Measurements from ENCODE around the gene THADA.
"Not testable (repeated sequence)": the region's sequence is repeated elsewhere in the genome, so short reads cannot be mapped to it uniquely, and the experiment has no call there.

THADA gene

DNA sequence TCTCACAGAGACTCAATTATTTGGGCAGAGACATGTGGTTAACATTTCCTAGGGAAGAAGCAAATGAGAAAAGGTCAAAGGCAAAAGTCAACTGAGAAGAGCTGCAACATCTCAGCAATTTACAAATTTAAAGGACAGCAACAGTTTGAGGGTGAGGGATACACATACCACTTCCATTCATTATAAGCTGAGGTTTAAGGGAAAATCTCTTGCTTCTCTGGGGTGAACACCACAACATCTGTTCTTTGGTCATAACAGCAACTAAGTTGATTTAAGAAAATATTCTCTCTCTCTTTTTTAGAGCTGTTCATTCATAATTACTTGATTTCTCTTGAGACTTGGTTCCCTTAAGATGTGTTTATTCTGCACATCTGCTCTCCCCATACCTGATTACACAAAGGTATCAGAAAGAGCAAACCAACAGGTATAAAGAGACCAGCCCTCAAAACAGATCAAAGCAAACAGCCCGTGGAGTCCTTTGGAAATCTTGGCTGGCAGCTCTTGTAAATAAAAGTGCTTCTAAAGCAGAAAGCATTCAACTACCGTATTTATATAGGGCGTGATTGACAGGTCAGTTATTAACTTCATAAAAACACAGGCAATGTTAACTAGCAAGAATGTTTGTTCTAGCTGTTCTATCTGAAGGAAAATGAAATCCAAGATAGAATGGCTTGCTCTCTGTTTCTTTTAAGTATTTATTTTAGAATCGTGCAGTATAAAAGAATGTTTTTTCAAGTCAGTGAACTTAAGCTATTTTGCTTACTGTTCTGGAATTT, 132.8 kb downstream of the THADA start:
- DNase-seq: no peak

GRCh38 chr2:43461453-43462073, 134.3 kb downstream of the THADA start:
- no peak for DNase-seq

GRCh38 chr2:43460611-43461365, 135.1 kb downstream of the THADA start:
- DNase-seq: no peak

GRCh38 chr2:43460174-43460546, 135.7 kb downstream of the THADA start:
- no peak for DNase-seq

GRCh38 chr2:43459446-43460173, 136.2 kb downstream of the THADA start:
- DNase-seq: peak in 1 of 2 donors; percentile 36

DNA sequence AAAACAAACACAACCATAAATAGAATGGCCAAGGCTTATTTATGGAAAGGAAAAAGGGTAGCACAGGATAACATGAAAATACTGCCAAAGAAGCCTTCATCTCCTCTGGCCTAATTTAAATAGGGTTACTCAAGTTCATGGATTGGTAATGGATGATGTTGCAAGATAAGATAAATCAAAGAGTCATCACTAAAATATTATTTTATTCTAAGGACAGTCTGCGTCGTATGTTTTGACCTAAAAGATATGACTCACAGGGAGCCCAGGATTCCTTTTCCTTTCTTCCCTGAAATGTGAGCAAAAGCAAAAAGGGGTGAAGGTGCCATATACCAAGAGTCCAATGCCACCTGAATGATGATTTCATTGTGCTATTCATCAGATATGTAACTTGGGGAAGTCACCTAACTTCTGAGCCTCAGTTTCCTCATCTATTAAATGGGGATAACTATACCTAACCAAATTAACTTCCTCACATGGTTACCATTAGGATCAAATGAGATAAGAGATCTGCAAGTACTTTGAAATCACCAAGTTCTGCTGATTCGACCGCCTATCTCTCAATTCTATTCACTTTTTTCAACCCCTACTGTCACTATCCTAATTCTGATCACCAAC, 137.7 kb downstream of the THADA start:
- no peak for DNase-seq

GRCh38 chr2:43455731-43456642, 139.9 kb downstream of the THADA start:
- DNase-seq: peak in 1 of 2 donors; percentile 43

GRCh38 chr2:43455296-43455695, 140.5 kb downstream of the THADA start:
- DNase-seq: no peak

GRCh38 chr2:43454791-43455190, 141.0 kb downstream of the THADA start:
- no peak for DNase-seq

- DNase-seq: no peak
These were observed 142.4 kb downstream of the THADA start for GRCh38 chr2:43453179-43454170.

- no peak for DNase-seq
These were observed 143.5 kb downstream of the THADA start for GRCh38 chr2:43452318-43452731.

GRCh38 chr2:43450617-43451016, 145.2 kb downstream of the THADA start:
- no peak for DNase-seq

DNA sequence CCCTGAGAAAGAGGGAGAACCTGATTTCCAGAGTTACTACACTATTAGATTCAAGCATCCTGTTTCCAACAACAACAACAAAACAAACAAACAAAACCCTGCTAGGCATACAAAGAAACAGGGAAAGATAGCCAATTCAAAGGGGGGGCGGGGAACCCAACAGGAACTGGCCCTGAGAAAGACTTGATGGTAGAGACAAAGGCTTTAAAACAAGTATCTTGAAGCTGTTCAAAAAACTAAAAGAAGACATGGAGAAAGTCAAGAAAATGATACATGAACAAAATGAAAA, 147.1 kb downstream of the THADA start:
- DNase-seq: no peak

GRCh38 chr2:43448011-43448821, 147.6 kb downstream of the THADA start:
- no peak for DNase-seq

- DNase-seq: not testable (repeated sequence)
These were observed 149.1 kb downstream of the THADA start for GRCh38 chr2:43446755-43447154.

- no peak for DNase-seq
These were observed 150.1 kb downstream of the THADA start for GRCh38 chr2:43445781-43446180.

DNA sequence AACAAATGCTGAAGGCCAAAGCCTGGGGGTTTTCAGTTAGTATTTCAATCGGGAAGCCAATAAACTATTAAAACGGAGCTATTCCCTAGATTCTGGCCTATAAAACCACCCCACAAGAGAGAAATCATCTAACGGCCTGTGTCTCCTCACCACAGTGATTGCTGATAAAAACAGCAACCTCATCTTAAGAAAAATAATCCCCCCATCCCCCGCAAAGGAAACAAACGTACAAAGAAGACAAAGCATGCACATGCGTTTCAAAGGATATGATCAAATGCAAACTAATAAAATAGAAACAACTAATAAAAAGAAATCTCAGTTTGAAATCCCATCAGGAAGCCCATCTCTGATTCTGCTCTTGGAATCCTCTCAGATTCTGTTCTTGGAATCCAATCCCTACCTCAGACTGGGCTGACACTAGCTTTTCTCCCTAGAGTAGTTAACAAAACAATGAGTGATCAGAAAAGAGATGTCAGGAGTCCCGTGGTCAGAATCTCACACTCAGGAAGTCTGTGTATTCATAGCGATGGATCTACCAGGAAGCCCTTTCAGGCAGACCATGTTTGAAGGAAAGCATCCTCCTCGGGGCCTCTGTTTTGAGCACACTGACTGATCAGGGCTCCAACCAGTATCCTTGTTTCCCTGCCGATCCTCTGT, 150.7 kb downstream of the THADA start:
- DNase-seq: no peak

DNA sequence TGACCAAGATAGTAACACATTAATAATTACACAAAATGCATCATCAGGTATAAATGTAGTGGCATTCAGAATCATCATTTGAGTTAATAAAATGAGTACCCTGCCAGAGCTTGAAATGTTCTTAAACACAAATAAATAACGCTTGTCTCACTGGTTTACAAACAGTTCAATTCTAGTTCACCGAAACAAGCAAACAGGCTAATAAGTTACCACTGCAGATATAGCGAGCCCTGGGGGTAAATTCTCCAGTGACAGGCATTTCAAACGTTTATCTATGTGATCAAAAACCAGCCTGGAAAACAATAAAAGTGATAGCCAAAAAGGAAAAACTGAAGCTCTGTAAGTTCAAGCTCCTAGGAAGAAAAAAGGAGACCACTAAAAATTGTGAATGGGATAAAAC, 152.6 kb downstream of the THADA start:
- DNase-seq: no peak

GRCh38 chr2:43441195-43441594, 154.6 kb downstream of the THADA start:
- DNase-seq: no peak
